ENCODE results near the gene SLMAP.

Gene SLMAP, protein sequence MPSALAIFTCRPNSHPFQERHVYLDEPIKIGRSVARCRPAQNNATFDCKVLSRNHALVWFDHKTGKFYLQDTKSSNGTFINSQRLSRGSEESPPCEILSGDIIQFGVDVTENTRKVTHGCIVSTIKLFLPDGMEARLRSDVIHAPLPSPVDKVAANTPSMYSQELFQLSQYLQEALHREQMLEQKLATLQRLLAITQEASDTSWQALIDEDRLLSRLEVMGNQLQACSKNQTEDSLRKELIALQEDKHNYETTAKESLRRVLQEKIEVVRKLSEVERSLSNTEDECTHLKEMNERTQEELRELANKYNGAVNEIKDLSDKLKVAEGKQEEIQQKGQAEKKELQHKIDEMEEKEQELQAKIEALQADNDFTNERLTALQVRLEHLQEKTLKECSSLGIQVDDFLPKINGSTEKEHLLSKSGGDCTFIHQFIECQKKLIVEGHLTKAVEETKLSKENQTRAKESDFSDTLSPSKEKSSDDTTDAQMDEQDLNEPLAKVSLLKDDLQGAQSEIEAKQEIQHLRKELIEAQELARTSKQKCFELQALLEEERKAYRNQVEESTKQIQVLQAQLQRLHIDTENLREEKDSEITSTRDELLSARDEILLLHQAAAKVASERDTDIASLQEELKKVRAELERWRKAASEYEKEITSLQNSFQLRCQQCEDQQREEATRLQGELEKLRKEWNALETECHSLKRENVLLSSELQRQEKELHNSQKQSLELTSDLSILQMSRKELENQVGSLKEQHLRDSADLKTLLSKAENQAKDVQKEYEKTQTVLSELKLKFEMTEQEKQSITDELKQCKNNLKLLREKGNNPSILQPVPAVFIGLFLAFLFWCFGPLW

GRCh38 chr3:57755741-57756527, at the start of gene SLMAP:
Gene SLMAP, plus strand, starts transcription at chr3:57756309. Its CDS starts 1,343 bp downstream, at chr3:57757652.
- DNase-seq = peak; percentile 99

DNA sequence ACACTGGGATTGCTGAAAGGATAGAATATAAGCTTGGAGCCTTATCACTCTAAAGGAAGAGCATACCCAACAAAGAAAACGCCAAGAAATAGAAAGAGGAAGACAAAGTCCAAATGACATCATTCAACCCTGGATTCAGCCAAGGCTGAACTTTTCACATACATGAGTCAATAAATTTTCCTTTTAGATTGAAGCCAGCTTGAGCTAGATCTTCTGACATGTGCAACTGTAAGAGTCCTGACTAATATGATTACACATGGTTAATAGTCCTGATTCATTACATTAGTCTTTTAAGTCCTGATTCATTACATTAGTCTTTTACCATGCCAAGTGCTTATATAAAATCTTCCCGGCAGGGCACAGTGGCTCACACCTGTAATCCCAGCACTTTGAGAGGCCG, 49.6 kb upstream of the SLMAP start:
- DNase-seq = no peak

GRCh38 chr3:57709031-57709430, 47.1 kb upstream of the SLMAP start:
- DNase-seq = no peak

- no peak for DNase-seq
Measured at GRCh38 chr3:57709559-57709958, 46.5 kb upstream of the SLMAP start.

- DNase-seq = no peak
Measured at GRCh38 chr3:57715686-57716085, 40.4 kb upstream of the SLMAP start.

DNA sequence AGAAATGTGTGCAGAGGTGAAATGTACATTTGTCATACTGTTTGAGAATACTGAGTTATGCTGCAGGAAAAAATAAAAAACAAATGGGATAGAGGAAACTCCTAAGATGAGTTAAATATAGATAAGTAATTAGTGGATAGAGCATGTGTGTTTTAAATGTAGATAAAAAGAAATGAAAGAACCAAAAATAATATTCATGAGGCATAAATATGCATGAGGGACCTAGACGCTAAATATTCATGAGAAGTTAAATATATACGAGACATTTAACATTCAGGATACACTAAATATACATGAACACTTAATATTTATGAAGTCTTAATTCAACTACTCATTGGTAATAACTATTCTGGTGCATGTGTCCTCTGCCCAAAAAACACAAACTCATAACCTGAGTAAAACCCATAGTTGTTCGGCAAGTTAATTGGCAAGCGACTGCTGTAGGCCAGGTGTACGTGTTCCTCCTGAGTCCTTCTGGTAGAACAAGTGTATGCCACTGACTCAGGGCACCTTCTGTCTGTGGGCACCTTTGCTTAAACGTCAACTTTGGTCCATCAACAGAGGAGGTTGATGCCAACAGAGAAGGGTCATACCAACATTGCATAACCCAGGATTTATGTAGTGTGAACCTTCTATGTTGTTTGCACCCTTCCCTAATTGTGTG, 38.8 kb upstream of the SLMAP start:
- no peak for DNase-seq

- no peak for DNase-seq
Measured at GRCh38 chr3:57718118-57718517, 38.0 kb upstream of the SLMAP start.

- no peak for DNase-seq
Measured at GRCh38 chr3:57726397-57726796, 29.7 kb upstream of the SLMAP start.

GRCh38 chr3:57727106-57727505, 29.0 kb upstream of the SLMAP start:
- no peak for DNase-seq

GRCh38 chr3:57729334-57730045, 26.6 kb upstream of the SLMAP start:
- DNase-seq = no peak

DNA sequence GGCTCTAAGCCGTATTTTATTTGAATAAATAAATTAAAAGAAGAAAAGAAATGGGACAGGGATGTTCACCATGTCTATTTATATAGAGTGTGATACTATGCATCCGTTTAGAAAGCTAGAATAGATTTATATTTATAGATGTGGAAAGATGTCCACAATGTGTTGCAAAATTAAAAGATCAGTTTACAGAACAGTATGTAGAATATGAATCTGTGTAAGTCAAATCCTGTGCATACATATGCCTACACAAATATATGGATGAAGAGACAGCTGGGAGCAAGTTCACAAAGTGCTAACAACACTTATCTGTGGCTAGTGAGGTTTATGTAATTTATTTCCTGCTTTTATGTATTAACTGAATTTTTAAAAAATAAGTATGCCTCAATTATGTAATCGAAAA, 25.4 kb upstream of the SLMAP start:
- DNase-seq = no peak

GRCh38 chr3:57731311-57731710, 24.8 kb upstream of the SLMAP start:
- DNase-seq = no peak

DNA sequence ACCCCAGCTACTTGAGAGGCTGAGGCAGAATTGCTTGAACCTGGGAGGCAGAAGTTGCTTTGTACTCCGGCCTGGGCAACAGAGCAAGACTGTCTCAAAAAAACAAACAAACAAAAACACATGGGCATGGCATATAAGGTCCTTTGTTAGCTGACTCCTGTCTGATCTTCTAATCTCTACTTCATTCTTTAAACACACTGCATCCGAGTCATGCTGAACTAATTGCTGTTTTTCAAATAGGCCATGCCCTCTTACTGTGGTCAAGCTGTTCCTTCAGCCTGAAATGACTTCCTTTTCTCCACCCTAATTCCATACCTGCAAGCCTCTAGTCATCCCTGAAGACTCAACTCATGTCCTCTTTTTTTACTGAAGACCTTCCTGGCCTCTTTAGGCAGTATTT, 22.3 kb upstream of the SLMAP start:
- no peak for DNase-seq

- DNase-seq = no peak
Measured at GRCh38 chr3:57735405-57735804, 20.7 kb upstream of the SLMAP start.

DNA sequence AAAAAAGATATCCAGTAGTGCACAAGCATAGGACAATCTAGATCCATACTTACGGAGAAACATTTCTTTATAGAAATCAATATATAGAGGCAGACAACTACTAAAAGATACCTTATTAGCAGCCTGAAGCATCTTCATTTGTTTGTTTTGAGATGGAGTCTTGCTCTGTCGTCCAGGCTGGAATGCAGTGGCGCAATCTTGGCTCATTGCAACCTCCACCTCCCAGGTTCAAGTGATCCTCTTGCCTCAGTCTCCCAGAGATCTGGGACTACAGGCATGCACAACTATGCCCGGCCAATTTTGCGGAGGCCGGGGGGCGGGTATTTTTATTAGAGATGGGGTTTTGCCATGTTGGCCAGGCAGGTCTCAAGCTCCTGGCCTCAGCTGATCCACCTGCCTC, 18.3 kb upstream of the SLMAP start:
- no peak for DNase-seq

GRCh38 chr3:57738391-57738790, 17.7 kb upstream of the SLMAP start:
- DNase-seq = no peak

DNA sequence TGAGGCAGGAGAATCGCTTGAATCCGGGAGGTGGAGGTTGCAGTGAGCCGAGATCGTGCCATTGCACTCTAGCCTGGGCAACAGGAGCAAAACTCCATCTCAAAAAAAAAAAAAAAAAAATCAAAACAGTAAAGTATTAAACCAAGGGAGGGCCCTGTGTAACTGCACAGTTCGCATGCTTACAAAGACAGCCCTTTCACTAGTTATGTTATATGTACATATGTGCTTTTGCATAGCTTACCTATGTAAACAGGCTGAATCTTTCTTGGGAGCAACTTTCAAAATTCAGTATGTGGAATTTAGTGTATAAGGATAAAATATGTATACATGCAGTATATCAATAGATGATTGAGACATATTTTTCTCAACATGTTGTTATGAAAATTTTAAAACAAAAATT, 16.1 kb upstream of the SLMAP start:
- no peak for DNase-seq

GRCh38 chr3:57743496-57743895, 12.6 kb upstream of the SLMAP start:
- DNase-seq = no peak

- no peak for DNase-seq
Measured at GRCh38 chr3:57745101-57745500, 11.0 kb upstream of the SLMAP start.

DNA sequence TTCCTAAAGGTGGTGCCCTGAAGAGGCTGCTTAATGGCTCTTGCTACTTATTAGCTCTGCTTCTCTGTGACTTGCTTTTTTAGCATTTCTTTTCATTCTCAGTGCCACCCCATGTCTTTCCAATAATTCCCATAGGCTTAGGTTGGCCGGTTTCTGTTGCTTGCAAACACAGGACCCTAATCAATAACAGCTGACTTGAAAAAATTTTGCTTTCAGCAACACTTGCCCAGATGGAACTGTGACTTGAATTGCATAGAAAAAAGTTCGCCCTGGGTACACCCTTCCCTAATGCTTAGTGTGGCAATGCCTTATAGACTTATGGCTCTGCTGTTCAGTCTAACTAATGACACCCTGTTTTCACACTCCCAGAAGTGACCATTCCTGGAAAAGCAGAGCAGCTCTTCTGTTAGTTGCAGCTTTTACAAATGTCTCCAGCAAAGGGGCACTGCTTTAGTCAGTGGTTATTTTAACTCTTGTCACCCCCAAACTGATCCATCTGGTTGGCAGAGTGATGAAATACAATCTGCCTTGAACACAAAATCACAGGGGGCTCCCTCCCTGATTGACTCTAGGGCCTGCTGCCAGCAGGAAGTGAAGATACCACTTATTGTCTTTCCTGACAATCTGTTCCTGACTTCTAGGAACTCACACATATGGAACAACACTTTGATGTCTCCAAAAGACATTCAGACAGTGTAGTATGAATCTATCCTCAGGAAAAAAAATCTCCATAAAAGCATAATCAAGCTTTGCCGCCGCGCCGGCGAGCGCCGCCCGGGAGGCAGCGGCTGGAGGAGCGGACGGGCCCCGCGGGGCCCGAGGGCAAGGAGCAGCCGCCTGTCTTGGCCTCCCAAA, 9.7 kb upstream of the SLMAP start:
- no peak for DNase-seq

- no peak for DNase-seq
Measured at GRCh38 chr3:57749542-57749941, 6.6 kb upstream of the SLMAP start.

Measured in activated effector memory CD4-positive, alpha-beta T cell treated with anti-CD3 and anti-CD28 coated beads, Interleukin-2, amount 50 U/mL, for 16 hours (primary cell).